GM19025 (cell line): ENCODE results near the gene ACRBP.
A peak's percentile ranks its signal among the peaks of the same experiment; 100 is the strongest.

Source experiments
- ATAC-seq: cut with Tn5 transposase; IDR thresholded peaks from one replicate; pipeline ENCODE4 v1.9.1; 2021; ENCODE audit warnings: mild to moderate bottlenecking, low read depth, moderate library complexity; ENCODE audit not compliant: unreplicated experiment

Gene ACRBP

GRCh38 chr12:6650832-6651231, 3.6 kb upstream of the ACRBP start:
- no peak for ATAC-seq

- ATAC-seq: no peak
Observed at GRCh38 chr12:6646276-6647082, 753 bp downstream of the ACRBP start.

- ATAC-seq: no peak
Observed at GRCh38 chr12:6644903-6645302, 2.3 kb downstream of the ACRBP start.

- no peak for ATAC-seq
Observed at GRCh38 chr12:6644257-6644596, 3.0 kb downstream of the ACRBP start.

- no peak for ATAC-seq
Observed at GRCh38 chr12:6643569-6644256, 3.5 kb downstream of the ACRBP start.

- ATAC-seq: no peak
Observed at GRCh38 chr12:6641131-6641530, 6.1 kb downstream of the ACRBP start.

GRCh38 chr12:6640497-6640896, 6.7 kb downstream of the ACRBP start:
- no peak for ATAC-seq

GRCh38 chr12:6639151-6639801, 8.0 kb downstream of the ACRBP start:
- ATAC-seq: no peak

GRCh38 chr12:6638305-6638704, 8.9 kb downstream of the ACRBP start:
- ATAC-seq: no peak

- ATAC-seq: no peak
Observed at GRCh38 chr12:6635856-6636531, 11.2 kb downstream of the ACRBP start, which contains the start of gene LPAR5. TSS of gene LPAR5 (minus strand) at chr12:6635959. CDS start at chr12:6621248, 14,711 bp downstream.

GRCh38 chr12:6635375-6635855, 11.8 kb downstream of the ACRBP start:
- ATAC-seq: no peak

GRCh38 chr12:6632026-6632983, 14.9 kb downstream of the ACRBP start:
- ATAC-seq: peak; percentile 52

GRCh38 chr12:6631549-6631961, 15.7 kb downstream of the ACRBP start:
- ATAC-seq: no peak

GRCh38 chr12:6630736-6631135, 16.5 kb downstream of the ACRBP start:
- ATAC-seq: no peak

GRCh38 chr12:6627616-6628015, 19.6 kb downstream of the ACRBP start:
- no peak for ATAC-seq

- ATAC-seq: no peak
Observed at GRCh38 chr12:6626654-6627283, 20.5 kb downstream of the ACRBP start.

GRCh38 chr12:6620885-6621274, 26.4 kb downstream of the ACRBP start:
- ATAC-seq: no peak

- ATAC-seq: no peak
Observed at GRCh38 chr12:6620137-6620884, 26.9 kb downstream of the ACRBP start.
